Measurements from ENCODE around the gene CYP39A1.

DNA sequence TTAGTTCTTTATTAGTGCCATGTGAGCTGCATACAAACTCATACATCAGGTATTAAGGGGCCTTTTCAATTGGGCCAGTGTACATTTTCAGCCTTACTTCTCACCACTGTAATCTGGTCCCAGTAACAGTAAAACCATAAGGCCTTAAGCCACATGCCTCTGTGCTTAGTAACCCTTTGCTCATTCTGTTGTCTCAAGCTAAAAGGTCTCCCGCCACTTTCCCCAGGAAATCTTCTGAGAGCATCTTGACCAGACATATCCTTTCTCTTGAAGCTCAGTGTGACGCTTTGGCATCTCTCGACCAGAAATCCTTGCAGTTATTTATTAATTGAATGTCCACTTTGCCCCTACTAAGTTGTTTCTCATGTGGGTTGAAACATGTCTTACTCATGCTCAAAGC, 68.0 kb downstream of the CYP39A1 start:
- TF ChIP-seq, protein P1, sequence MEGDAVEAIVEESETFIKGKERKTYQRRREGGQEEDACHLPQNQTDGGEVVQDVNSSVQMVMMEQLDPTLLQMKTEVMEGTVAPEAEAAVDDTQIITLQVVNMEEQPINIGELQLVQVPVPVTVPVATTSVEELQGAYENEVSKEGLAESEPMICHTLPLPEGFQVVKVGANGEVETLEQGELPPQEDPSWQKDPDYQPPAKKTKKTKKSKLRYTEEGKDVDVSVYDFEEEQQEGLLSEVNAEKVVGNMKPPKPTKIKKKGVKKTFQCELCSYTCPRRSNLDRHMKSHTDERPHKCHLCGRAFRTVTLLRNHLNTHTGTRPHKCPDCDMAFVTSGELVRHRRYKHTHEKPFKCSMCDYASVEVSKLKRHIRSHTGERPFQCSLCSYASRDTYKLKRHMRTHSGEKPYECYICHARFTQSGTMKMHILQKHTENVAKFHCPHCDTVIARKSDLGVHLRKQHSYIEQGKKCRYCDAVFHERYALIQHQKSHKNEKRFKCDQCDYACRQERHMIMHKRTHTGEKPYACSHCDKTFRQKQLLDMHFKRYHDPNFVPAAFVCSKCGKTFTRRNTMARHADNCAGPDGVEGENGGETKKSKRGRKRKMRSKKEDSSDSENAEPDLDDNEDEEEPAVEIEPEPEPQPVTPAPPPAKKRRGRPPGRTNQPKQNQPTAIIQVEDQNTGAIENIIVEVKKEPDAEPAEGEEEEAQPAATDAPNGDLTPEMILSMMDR (conservative IDR thresholded peaks at IDR 0.05; ENCODE audit: low read depth in 2 of 2) = no peak
- TF ChIP-seq CREB1 (CRISPR knock-in tag; IDR thresholded peaks at IDR 0.05; ENCODE audit: low read depth) (no peak), EZH2phosphoT487 (IDR thresholded peaks at IDR 0.05; ENCODE audit: unreplicated experiment) (no peak), POLR2AphosphoS5 (IDR thresholded peaks at IDR 0.05; ENCODE audit: low read depth) (no peak)
- TF ChIP-seq, protein P2, sequence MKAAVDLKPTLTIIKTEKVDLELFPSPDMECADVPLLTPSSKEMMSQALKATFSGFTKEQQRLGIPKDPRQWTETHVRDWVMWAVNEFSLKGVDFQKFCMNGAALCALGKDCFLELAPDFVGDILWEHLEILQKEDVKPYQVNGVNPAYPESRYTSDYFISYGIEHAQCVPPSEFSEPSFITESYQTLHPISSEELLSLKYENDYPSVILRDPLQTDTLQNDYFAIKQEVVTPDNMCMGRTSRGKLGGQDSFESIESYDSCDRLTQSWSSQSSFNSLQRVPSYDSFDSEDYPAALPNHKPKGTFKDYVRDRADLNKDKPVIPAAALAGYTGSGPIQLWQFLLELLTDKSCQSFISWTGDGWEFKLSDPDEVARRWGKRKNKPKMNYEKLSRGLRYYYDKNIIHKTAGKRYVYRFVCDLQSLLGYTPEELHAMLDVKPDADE (IDR thresholded peaks at IDR 0.05) = no peak
